PFSK-1 (cell line): Measurements from ENCODE around the gene LRIT2.

Experiments used
- FOXP2 ChIP-seq: optimal IDR thresholded peaks from 2 replicates; pipeline ENCODE3; 2011; ENCODE audit warnings: borderline replicate concordance, control low read depth, inconsistent platforms; ENCODE audit not compliant: insufficient read depth; ENCODE audit errors: extremely low read length, extremely low read depth
- POLR2AphosphoS5 ChIP-seq: IDR thresholded peaks from 2 replicates; pipeline ENCODE4 v1.6.1; 2012; ENCODE audit warnings: low read depth, mild to moderate bottlenecking, control low read depth, low read length, moderate library complexity
- REST ChIP-seq, 2 experiments: IDR thresholded peaks; 2 replicates each; pipeline versions ENCODE4 v1.6.1 to v1.8.0; 2011 to 2012; ENCODE audit warnings: low read depth in 2 of 2, low read length in 2 of 2, control low read depth in 1 of 2, inconsistent platforms in 1 of 2, mild to moderate bottlenecking in 1 of 2, moderate library complexity in 1 of 2; ENCODE audit not compliant: insufficient read depth in 1 of 2
- SIN3A ChIP-seq: IDR thresholded peaks from 2 replicates; pipeline ENCODE4 v1.6.1; 2012; ENCODE audit warnings: mild to moderate bottlenecking, low read length, moderate library complexity, borderline replicate concordance; ENCODE audit not compliant: insufficient read depth
- TAF1 ChIP-seq: IDR thresholded peaks from 2 replicates; pipeline ENCODE4 v1.6.1; 2012; ENCODE audit warnings: low read length, control low read depth, borderline replicate concordance; ENCODE audit not compliant: insufficient read depth

LRIT2 gene

DNA sequence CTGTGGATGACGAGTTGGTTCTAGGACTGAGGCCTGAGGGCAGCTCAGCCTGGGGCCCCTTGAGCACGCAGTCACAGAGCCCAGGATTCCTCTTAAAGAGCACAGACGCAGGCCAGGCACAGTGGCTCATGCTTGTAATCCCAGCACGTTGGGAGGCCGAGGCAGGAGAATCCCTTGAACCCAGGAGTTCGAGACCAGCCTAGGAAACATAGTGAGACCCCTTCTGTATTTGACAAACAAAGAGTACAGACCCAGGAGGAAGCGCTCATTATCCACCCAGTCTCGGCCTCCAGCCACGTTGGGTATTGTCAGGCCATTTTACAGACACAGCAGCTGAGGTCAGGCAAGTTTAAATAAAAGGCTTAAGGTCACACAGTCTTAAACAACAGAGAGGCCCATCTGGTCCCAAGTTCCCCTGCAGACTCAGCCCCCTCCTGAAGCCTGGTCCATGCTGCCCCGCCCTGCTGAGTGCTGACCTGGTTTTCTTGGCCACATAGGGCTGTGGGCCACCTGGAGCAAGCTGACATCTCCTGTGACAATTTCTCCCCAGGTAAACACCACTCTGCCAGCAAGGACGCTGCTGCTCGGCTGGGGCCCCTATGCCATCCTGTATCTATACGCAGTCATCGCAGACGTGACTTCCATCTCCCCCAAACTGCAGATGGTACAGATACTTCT is 32.1 kb upstream of the LRIT2 start:
- TF ChIP-seq POLR2AphosphoS5 (no peak), SIN3A (no peak), FOXP2 (no peak), REST (IDR thresholded peaks at IDR 0.05; ENCODE audit: insufficient read depth in 1 of 2, low read depth in 2 of 2, low read length in 2 of 2) (no peak), TAF1 (no peak)

DNA sequence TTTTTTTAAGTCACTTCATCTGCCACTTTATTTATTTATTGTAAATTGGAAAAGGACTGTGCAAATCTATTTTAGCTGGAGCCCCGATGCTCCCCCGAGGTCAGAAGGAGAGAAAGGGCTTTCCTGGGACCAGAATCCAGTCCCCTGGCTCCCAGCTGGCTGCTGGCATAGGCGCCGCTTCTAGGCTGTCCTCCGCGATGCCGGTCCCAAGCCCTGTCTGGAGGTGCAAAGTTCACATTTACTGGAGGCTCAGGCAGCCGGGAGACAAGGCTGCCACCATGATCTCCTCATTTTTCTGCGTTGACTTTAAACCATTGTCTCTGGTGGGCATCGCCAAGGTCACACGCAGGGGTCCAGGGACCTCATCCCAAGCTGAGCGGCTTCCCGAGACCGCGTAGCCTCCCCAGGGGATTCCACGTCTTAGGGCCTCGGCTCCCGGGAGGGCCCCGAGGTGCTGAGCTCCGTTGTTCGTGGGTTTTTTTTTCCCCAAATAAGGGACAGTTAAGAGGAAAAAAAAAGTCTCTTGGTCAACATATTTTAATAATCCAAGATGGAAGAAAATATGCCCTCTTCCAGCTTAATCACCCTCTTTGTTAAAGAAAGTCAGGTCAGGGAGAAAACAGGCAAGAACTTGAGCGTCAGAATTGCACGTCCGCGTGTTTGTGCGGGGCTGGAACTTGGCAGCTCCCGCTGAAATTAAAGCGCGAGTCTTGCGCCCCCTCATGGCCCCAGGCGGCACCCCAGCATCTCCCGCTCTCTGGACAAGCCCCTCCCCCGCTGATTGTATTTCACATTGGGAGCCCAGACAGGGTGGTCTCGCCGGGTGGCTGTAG is 31.4 kb upstream of the LRIT2 start:
- TF ChIP-seq REST (IDR thresholded peaks at IDR 0.05; ENCODE audit: insufficient read depth in 1 of 2, low read depth in 2 of 2, low read length in 2 of 2) (no peak), POLR2AphosphoS5 (no peak)

DNA sequence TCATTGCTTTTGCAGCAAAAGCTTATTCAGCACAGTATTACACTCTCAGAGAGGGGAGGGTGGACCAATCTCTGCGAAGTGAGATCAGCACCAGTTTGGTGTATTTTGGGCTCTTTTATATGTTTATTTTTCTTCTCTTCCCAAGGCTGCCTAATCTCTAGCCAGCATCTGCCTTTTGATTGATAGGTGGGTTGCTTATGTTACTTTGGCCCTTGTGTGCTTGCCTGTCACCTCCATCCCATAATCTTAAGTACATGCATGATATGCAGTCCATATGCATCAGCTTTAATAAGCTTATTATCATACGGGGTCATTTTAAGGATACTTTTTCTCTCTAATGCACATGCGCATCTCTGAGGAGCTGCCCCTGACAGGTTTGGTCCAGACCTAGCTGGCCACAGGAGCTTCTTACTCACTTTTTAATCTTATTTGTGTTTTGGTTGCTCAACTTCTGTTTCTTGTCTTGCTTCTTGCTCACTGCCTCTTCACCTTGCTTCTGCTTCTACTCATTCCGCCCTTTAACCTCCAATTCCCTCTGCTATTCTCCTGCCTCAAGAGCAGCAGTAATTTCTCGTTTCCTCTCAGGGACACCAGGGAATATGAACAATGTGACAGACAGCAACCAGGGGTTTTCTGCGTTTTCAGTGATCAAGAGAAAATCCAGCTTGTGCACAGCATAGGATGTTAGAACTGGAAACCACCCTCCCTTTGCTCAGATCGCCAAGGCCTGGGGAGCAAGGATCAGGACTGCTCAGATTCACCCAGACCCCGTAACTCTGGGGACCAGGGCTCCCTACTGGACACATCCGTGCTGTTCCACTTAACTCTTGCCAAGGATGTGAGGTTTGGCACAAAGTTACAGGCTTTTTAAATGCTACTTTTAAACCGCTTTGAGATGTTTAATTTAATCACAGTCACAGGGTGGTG is 29.5 kb upstream of the LRIT2 start:
- TF ChIP-seq FOXP2 (no peak), SIN3A (no peak), REST (IDR thresholded peaks at IDR 0.05; ENCODE audit: insufficient read depth in 1 of 2, low read depth in 2 of 2, low read length in 2 of 2) (no peak), POLR2AphosphoS5 (no peak), TAF1 (no peak)

- TF ChIP-seq FOXP2 = no peak
- no peak for TF ChIP-seq REST (IDR thresholded peaks at IDR 0.05; ENCODE audit: insufficient read depth in 1 of 2, low read depth in 2 of 2, low read length in 2 of 2)
- no peak for TF ChIP-seq POLR2AphosphoS5
- TF ChIP-seq SIN3A = no peak
- TF ChIP-seq TAF1 = no peak
Measured at GRCh38 chr10:84248794-84249193, 23.4 kb upstream of the LRIT2 start.
